ENCODE results near the gene ANO8.

DNA sequence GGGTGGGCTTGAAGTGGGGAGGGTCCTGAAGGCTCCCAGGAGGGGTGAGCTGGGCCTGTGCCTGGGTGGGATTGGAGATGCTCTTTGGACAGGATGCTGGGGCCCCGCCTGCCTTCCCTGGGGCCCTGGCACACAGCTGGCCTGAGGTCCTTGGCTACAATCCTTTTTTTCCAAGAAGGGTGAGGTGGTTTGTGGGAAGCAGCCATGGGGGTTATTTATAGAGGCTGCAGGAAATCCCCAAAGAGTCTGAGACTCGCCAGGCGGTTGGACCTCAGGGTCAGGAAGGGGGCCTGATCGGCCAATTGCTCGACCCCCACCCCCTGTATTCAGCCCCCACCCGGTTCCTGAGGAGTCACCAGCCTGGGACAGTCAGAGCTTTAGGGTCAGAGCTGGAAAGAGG is 12.7 kb upstream of the ANO8 start:
- no peak for TF ChIP-seq POLR2A (IDR thresholded peaks at IDR 0.05; ENCODE audit: low read length)
- no peak for TF ChIP-seq GATA1 (IDR thresholded peaks at IDR 0.05; ENCODE audit: low read depth, low read length)

Measured in erythroblast (primary cell).